T-cell (primary cell): ENCODE measurements around the gene MKLN1. TPM values are rescaled to one million over a fixed set of nuclear protein-coding genes. Genes with fewer than 3 reads are reported as not detected.
"Not testable (repeated sequence)": the region's sequence is repeated elsewhere in the genome, so short reads cannot be mapped to it uniquely, and the experiment has no call there.

ENCODE experiments used
- ATAC-seq, 4 experiments: fragments of 200-7000 bp in 3 of 4; fragments of 150-1000 bp in 1 of 4; cut with Tn5 transposase; replicated peaks in 1 of 4; 1 replicate in 3 of 4; 2 replicates in 1 of 4; pipeline ENCODE4 v1.10.0; 2021; ENCODE audit warnings: moderate library complexity in 3 of 4, mild to moderate bottlenecking in 2 of 4, moderate number of reproducible peaks in 1 of 4
- CTCF ChIA-PET, 2 donors: fragments of 300-600 bp; sonication (Branson Sonifier 250); formaldehyde crosslinking; loops; one replicate each; lab custom pipeline; 2022; ENCODE audit warnings: antibody characterized with exemption in 2 of 2; lab: Charles Lee
- POLR2A ChIA-PET, 2 donors: fragments of 300-600 bp; sonication (Branson Sonifier 250); formaldehyde crosslinking; loops; one replicate each; lab custom pipeline; 2022; ENCODE audit warnings: antibody characterized with exemption in 2 of 2; lab: Charles Lee
- DNase-seq, 35 experiments: peaks; one replicate each; pipeline versions ENCODE4 v3.0.0 to v3.0.0-alpha.2; 2013 to 2023
- H3K27ac ChIP-seq: one replicate; pipeline ENCODE4 v1.5.1; 2013; ENCODE audit warnings: low read length
- H3K27me3 ChIP-seq, 2 experiments: replicated peaks in 1 of 2; 1 replicate in 1 of 2; 2 replicates in 1 of 2; pipeline versions ENCODE4 v1.6.1 to v1.7.0; 2013; ENCODE audit warnings: low read length in 1 of 2, mixed read lengths in 1 of 2; ENCODE audit not compliant: control insufficient read depth in 2 of 2, insufficient read depth in 2 of 2; ENCODE audit errors: extremely low read depth in 1 of 2
- H3K36me3 ChIP-seq, 2 donors: 1 replicate in 1 of 2; 2 replicates in 1 of 2; pipeline versions ENCODE4 v1.6.1 to v1.7.0; 2013; ENCODE audit warnings: low read length in 1 of 2; ENCODE audit not compliant: control insufficient read depth in 2 of 2, insufficient read depth in 1 of 2; ENCODE audit errors: extremely low read depth in 1 of 2
- H3K4me1 ChIP-seq, 2 experiments: 1 replicate in 1 of 2; 2 replicates in 1 of 2; pipeline versions ENCODE4 v1.6.1 to v1.7.0; 2013; ENCODE audit warnings: low read length in 2 of 2, mixed read lengths in 1 of 2; ENCODE audit not compliant: insufficient read depth in 2 of 2, control insufficient read depth in 1 of 2; ENCODE audit errors: extremely low read depth in 1 of 2
- H3K4me3 ChIP-seq, 2 donors: 1 replicate in 1 of 2; 2 replicates in 1 of 2; pipeline versions ENCODE4 v1.5.1 to v1.7.0; 2013; ENCODE audit warnings: mild to moderate bottlenecking in 2 of 2, low read length in 1 of 2, moderate library complexity in 1 of 2; ENCODE audit not compliant: control insufficient read depth in 1 of 2; ENCODE audit errors: extremely low read depth in 1 of 2
- H3K9me3 ChIP-seq: 2 replicates; pipeline ENCODE4 v1.7.0; 2013
- H3K27ac Mint-ChIP-seq, 2 donors: one replicate each; pipeline ENCODE4 v1.8.0; 2020 to 2021; ENCODE audit warnings: mild to moderate bottlenecking in 2 of 2, mixed read lengths in 2 of 2
- H3K27me3 Mint-ChIP-seq, 2 donors: one replicate each; pipeline ENCODE4 v1.8.0; 2021 to 2022; ENCODE audit warnings: mixed read lengths in 2 of 2
- H3K36me3 Mint-ChIP-seq: one replicate; pipeline ENCODE4 v1.8.0; 2021; ENCODE audit warnings: mixed read lengths
- H3K4me1 Mint-ChIP-seq, 3 donors: one replicate each; pipeline ENCODE4 v1.8.0; 2020 to 2022; ENCODE audit warnings: mixed read lengths in 3 of 3, mild to moderate bottlenecking in 1 of 3
- H3K4me3 Mint-ChIP-seq, 3 donors: one replicate each; pipeline ENCODE4 v1.8.0; 2020 to 2022; ENCODE audit warnings: mild to moderate bottlenecking in 3 of 3, mixed read lengths in 3 of 3, moderate library complexity in 3 of 3
- H3K9me3 Mint-ChIP-seq, 3 donors: one replicate each; pipeline ENCODE4 v1.8.0; 2020 to 2022; ENCODE audit warnings: mixed read lengths in 3 of 3
- WGBS: methylation state at CpG from one replicate; pipeline ENCODE4 v1.1.5; 2013; ENCODE audit warnings: missing lambda C conversion rate; ENCODE audit not compliant: insufficient coverage; 5-methylcytosine and 5-hydroxymethylcytosine counted together
- total RNA-seq, 35 experiments: library from RNA in 6 of 35; stranded (reverse) in 6 of 35; fragments of 120-200 nt in 1 of 35; gene quantifications; one replicate each; pipeline versions ENCODE4 v1.2.1 to v1.2.4 and lab custom pipeline; 2013 to 2026

MKLN1 gene
- total RNA-seq, 5 donors from 2014 or later (not counting 1 experiment from before 2014, with no cell fraction given) = 43.9 to 63.3 (median 46.5) TPM

- H3K27me3 ChIP-seq, DNase-seq, H3K27ac ChIP-seq, H3K27ac Mint-ChIP-seq, H3K36me3 ChIP-seq, H3K4me1 Mint-ChIP-seq, ATAC-seq, H3K27me3 Mint-ChIP-seq, POLR2A ChIA-PET, H3K9me3 ChIP-seq, H3K36me3 Mint-ChIP-seq, H3K4me1 ChIP-seq, H3K4me3 ChIP-seq, H3K4me3 Mint-ChIP-seq, CTCF ChIA-PET: not testable (repeated sequence)
- WGBS = 93% methylated on average over 2 of the region's 3 CpGs
- H3K9me3 Mint-ChIP-seq = peaks cover 0 to 24% (median 7%) of the 10 kb centered on the region in 3 donors
Observed at GRCh38 chr7:131306041-131306440, 21.6 kb upstream of the MKLN1 start.

- H3K36me3 Mint-ChIP-seq = peaks cover 8% of the 10 kb centered on the region
Observed at GRCh38 chr7:131306777-131307176, 20.9 kb upstream of the MKLN1 start.

GRCh38 chr7:131307627-131308026 lies 20.0 kb upstream of the MKLN1 start:
- Histone ChIP-seq H3K4me3 (no peak overlapping the region), H3K27me3 (no peaks in the 10 kb centered on the region), H3K36me3 (no peaks in the 10 kb centered on the region), H3K4me1 (no peaks in the 10 kb centered on the region), H3K9me3 (no peaks in the 10 kb centered on the region), H3K27ac (no peak overlapping the region)
- ChIA-PET CTCF (no interaction called here), POLR2A (no interaction called here)
- DNase-seq = no peak
- no peak for ATAC-seq
- Mint-ChIP-seq H3K4me3 (no peak overlapping the region), H3K4me1 (peaks cover 0 to 3% (median 3%) of the 10 kb centered on the region in 3 donors), H3K27ac (no peak overlapping the region), H3K9me3 (peaks cover 0 to 27% (median 10%) of the 10 kb centered on the region in 3 donors), H3K27me3 (no peaks in the 10 kb centered on the region), H3K36me3 (peaks cover 8% of the 10 kb centered on the region)
- WGBS = 100% methylated on average over 1 of the region's 1 CpG

More at GRCh38 chr7:131306777-131307176, 20.9 kb upstream of the MKLN1 start:
- Mint-ChIP-seq H3K27ac (no peak overlapping the region), H3K4me3 (no peak overlapping the region), H3K4me1 (peaks cover 0 to 3% (median 3%) of the 10 kb centered on the region in 3 donors), H3K27me3 (no peaks in the 10 kb centered on the region), H3K9me3 (peaks cover 0 to 24% (median 7%) of the 10 kb centered on the region in 3 donors)
- Histone ChIP-seq H3K27me3 (no peaks in the 10 kb centered on the region), H3K4me3 (no peak overlapping the region), H3K4me1 (no peaks in the 10 kb centered on the region), H3K36me3 (no peaks in the 10 kb centered on the region), H3K9me3 (no peaks in the 10 kb centered on the region), H3K27ac (no peak overlapping the region)
- DNase-seq (no peak), ATAC-seq (no peak)
- POLR2A ChIA-PET = no interaction called here
- CTCF ChIA-PET = no interaction called here

- DNase-seq = no peak
- POLR2A ChIA-PET = interaction anchor here in 1 of 2 donors (0.7 kb wide), 1 partner anchor 422 kb away, joined by 3 read pairs; no protein-coding TSS in a partner anchor
- Mint-ChIP-seq H3K36me3 (peaks cover 9% of the 10 kb centered on the region), H3K27ac (no peak overlapping the region), H3K4me1 (no peaks in the 10 kb centered on the region), H3K27me3 (no peaks in the 10 kb centered on the region), H3K4me3 (no peak overlapping the region), H3K9me3 (peaks cover 0 to 13% (median 5%) of the 10 kb centered on the region in 3 donors)
- Histone ChIP-seq H3K9me3 (no peaks in the 10 kb centered on the region), H3K27me3 (peaks cover 0 to 10% of the 10 kb centered on the region in 2 experiments), H3K27ac (no peak overlapping the region), H3K4me3 (no peak overlapping the region), H3K4me1 (no peaks in the 10 kb centered on the region), H3K36me3 (no peaks in the 10 kb centered on the region)
- ATAC-seq = no peak
- CTCF ChIA-PET = interaction anchor here in 1 of 2 donors (0.5 kb wide), 1 partner anchor 102 kb away, joined by 3 read pairs; no protein-coding TSS in a partner anchor
- WGBS = no CpG with 5 or more reads among the region's 1 CpG
Observed at GRCh38 chr7:131312838-131313237, 14.8 kb upstream of the MKLN1 start.

- Histone ChIP-seq H3K27ac (no peak overlapping the region), H3K4me1 (no peaks in the 10 kb centered on the region), H3K9me3 (no peaks in the 10 kb centered on the region), H3K27me3 (peaks cover 0 to 4% of the 10 kb centered on the region in 2 experiments), H3K36me3 (no peaks in the 10 kb centered on the region), H3K4me3 (no peak overlapping the region)
- ATAC-seq (no peak), DNase-seq (no peak)
- H3K36me3 Mint-ChIP-seq = peaks cover 16% of the 10 kb centered on the region
- peaks cover 0 to 3% of the 10 kb centered on the region in 2 donors for H3K27me3 Mint-ChIP-seq
- H3K4me3 Mint-ChIP-seq = no peak overlapping the region
- ChIA-PET CTCF (no interaction called here), POLR2A (interaction anchor here in 1 of 2 donors (0.6 kb wide), 1 partner anchor 151 kb away, joined by 3 read pairs; no protein-coding TSS in a partner anchor)
- H3K9me3 Mint-ChIP-seq = no peaks in the 10 kb centered on the region
- peaks cover 21 to 31% (median 24%) of the 10 kb centered on the region in 3 donors for H3K4me1 Mint-ChIP-seq
- H3K27ac Mint-ChIP-seq = no peak overlapping the region
Observed at GRCh38 chr7:131320603-131321002, 7.1 kb upstream of the MKLN1 start.

- DNase-seq (no peak), ATAC-seq (no peak)
- ChIA-PET CTCF (interaction anchor here in 1 of 2 donors (0.5 kb wide), 1 partner anchor 131 kb away, joined by 3 read pairs; no protein-coding TSS in a partner anchor), POLR2A (interaction anchor here in 1 of 2 donors (0.8 kb wide), 1 partner anchor 215 kb away, joined by 3 read pairs; no protein-coding TSS in a partner anchor)
- Histone ChIP-seq H3K36me3 (no peaks in the 10 kb centered on the region), H3K9me3 (no peaks in the 10 kb centered on the region), H3K27ac (no peak overlapping the region), H3K4me3 (no peak overlapping the region), H3K4me1 (peaks cover under 1 to 5% of the 10 kb centered on the region in 2 experiments), H3K27me3 (no peaks in the 10 kb centered on the region)
- Mint-ChIP-seq H3K27ac (no peak overlapping the region), H3K9me3 (no peaks in the 10 kb centered on the region), H3K4me3 (no peak overlapping the region), H3K4me1 (peaks cover 29 to 40% (median 34%) of the 10 kb centered on the region in 3 donors), H3K27me3 (peaks cover 0 to 3% of the 10 kb centered on the region in 2 donors), H3K36me3 (peaks cover 11% of the 10 kb centered on the region)
Observed at GRCh38 chr7:131321656-131322055, 6.0 kb upstream of the MKLN1 start.
